Effector CD4-positive, alpha-beta T cell (primary cell): Measurements from ENCODE around the gene SCAP.
"Not testable (repeated sequence)": the region's sequence is repeated elsewhere in the genome, so short reads cannot be mapped to it uniquely, and the experiment has no call there.

ENCODE experiments used
- DNase-seq: peaks from one replicate; pipeline ENCODE4 v3.0.0-alpha.2; 2020
- total RNA-seq: gene quantifications from one replicate; lab custom pipeline; 2026; lab: John Stamatoyannopoulos, UW

Gene SCAP
- total RNA-seq: 93.8 reads per million, percentile 81 among the genes with 10 or more reads in this experiment

DNA sequence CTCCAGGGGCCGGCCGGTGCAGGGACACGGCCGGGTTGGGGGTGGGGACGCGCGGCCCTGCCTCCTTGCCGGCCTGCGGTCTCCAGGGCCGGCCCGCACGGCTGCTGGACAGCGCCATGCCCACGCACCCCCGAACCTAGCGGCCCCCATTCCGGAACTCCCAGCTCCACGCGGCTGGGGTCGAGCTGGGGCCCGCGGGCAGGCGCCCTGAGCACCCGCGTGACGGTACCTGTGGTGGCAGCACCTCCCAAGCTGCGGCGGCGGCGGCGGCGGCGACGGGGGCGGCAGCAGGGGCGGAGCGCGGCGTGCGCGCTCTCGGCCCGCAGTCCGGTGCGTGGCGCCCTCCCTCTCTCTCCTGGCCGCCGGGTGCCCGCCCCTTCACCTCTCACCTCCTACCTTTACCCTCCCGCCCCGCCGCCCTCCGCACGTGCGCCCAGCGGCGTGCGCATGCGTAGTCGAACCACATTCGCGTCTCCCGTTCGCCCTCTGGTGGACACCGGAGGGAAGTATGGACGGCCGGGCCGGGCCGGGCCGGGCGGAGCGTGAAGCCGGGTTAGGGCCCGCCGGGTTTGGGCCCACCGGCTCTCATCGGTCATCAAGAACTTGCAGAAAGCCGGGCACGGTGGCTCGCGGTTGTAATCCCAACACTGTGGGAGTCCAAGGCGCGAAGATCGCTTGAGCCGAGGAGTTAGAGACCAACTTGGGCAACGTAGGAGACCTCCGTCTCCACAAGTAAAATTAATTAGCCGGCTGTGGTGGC, at the start of gene SCAP:
Gene SCAP, minus strand, starts transcription at position 372 of the 760 bp plus-strand sequence. CDS start 32,948 bp downstream, outside the sequence.
- DNase-seq: peak; percentile 95

DNA sequence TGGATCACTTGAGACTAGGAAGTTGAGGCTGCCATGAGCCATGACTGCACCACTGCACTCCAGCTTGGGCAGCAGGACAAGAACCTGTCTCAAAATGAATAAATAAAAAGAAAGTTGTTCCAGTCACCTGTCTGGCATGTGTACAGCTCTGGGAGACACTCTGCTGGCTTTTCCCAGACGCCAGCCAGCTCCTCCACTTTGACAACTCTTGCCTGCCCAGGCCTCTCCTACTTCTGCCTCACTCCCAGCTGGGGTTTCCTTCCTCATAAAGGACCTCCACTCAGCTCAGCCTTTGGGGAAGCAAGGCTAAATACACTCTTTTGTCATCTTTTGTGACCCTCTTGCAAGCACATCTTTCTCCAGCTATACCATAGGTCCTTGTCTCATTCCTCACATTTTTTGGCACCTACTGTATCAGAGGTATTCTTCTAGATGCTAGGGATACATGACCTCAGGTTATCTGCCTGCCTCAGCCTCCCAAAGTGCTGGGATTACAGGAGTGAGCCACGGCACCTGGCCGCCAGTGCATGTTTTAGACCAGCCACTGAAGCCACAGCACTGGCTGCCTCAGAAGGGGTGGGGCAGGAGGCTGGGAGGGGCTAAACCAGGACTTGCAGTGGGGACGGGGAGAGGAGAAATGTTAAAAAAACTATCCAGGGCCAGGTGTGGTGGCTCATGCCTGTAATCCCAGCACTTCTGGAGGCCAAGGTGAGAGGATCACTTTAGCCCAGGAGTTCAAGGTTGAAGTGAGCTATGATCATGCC, 47.8 kb upstream of the SCAP start:
- DNase-seq: no peak

DNA sequence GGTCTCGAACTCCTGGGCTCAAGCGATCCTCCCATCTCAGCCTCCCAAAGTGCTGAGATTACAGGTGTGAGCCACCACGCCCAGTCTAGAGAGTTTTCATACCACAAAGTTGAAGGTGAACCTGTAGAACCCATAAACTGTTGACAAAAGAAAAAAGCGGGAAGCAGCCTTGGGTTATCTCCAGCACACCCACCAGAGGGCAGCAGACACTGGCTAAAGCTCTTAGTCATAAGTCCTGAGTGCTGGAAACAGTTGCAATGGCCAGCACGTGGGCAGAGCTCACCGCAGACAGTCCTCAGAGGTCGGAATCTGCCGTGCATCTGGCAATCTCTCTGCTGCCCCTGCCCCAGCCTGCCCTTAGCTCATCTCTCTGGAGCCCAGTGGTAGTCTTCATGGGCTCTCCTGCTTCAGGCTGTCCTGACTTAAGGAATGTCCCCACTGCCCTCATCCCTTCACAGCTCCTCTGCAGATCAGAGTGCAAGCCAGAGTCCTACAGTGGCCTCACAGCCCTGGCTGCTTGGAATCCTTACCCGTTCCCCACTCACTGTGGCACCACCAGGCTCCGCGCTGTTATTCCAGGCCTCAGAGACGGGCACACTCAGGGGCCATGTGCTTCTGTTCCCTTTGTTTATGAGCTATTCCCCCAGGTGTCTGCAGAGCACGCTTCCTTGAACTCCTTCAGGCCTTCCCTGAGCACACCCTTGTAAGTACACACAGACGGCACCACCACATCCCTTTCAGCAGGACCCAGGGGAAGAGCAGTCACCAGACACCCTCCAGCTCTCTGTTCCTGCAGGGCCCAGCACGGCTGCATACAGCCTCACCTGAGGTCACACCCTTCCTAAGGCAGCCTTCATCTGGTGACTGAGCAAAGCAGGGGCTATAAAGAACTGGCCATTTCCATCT, 46.6 kb upstream of the SCAP start:
- peak; percentile 57 for DNase-seq

DNA sequence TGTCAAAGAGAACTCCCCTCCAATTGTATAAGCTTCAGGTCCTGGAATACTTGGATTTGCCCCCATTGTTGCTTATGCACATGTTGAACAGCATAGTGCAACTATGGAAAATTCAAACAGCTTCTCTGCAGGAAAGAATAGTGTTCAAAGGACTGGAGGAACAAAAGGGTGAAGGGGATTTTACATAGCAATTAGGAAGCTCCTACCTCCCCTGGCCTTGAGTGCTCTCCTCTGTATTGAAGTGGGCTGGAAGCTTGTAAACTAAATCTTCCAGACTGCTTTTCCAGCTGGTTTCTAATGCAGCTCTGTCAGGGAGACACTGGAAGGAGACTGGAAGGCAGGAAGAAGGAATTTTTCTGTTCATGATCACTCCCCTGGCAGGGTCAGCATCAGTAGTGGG, 45.0 kb upstream of the SCAP start:
- no peak for DNase-seq

DNA sequence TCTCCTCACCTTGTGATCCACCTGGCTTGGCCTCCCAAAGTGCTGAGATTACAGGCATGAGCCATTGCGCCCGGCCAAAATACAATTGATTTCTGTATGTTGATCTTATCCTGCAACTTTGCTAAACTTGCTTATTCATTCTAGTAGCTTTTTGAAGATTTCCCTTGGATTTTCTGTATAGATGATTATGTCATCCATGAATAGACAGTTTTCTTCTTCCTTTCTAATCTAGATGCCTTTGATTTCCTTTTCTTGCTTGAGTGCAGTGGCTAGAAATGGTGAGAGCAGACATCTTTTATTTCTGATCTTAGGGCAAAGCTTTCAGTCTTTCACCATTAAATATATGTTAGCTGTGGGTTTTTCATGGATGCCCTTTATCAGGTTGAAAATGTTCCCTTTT, 42.2 kb upstream of the SCAP start:
- DNase-seq: no peak

DNA sequence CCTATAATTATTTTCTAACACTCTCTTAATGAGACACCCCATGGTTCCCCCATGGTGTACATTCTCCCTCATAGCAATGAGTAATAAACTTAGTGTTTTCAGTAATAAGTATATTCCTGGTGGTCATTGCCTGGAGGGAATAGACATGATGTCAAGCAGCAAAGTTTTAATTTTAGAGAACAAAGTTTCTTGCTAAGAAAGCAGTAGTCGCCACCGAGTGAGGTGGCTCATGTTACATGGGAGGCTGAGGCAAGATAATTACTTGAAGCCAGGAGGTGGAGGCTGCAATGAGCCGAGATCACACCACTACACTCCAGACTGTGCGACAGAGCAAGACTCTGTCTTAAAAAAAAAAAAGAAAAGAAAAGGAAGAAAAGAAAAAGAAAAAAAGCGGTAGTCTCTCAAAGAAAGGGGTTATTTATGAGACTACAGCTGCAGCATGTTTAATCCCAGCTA, 40.2 kb upstream of the SCAP start:
- no peak for DNase-seq

DNA sequence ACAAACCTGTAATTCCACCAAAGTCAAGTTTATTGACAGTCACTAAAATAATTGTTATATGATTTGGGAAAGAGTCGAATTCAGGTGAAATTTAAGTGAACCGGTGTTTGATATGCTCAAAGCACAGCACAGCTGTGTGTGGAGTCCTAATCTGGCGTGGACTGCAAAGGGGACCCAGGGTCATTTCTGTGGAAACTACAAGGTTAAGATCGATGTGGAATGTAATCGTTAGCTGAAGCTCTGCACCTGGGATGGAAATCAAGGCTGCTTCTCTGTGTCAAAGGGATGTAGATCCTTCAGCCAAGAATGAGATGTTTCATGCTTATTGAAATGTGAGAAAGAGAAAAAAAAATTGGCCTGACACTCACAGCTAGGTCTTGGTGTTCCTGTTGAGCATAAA, 39.4 kb upstream of the SCAP start:
- no peak for DNase-seq

DNA sequence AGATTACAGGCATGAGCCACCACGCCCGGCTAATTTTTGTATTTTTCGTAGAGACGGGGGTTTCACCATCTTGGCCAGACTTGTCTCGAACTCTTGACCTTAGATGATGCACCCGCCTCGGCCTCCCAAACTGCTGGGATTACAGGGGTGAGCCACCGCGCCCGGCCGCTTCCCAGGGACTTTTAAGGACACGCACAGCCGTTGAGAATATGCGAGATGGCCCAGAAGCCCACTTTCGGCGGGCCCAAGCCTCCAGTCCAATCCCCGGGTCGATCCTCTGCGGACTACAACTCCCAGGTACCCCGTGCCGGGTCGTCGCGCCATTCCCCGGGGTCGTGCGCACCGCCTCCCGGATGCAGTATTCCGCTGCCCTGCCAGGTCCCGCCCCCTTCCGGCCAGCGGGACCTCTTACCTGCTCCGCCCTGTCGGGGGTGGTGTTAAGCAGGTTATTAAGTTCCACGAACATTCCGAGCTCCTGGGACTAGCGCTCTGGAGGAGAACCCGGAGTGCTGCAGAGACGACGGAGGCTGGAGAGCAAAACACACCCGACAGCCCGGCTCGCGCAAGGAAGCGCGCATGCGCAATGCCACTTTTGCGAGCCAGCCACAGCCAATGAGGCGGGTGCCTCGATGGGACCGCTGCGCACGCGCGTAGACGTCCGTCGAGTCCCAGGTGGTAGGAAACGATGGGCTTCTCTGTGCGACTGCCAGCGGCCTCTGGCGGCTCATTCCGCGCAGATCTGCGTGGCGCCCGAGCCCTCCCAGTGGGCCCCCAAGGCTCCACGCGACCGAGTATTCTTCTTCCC, 37.6 kb upstream of the SCAP start, which contains the start of gene ELP6:
Gene ELP6, minus strand, starts transcription at position 588 of the 805 bp plus-strand sequence. Its CDS starts 122 bp downstream, at position 466.
- peak; percentile 97 for DNase-seq

DNA sequence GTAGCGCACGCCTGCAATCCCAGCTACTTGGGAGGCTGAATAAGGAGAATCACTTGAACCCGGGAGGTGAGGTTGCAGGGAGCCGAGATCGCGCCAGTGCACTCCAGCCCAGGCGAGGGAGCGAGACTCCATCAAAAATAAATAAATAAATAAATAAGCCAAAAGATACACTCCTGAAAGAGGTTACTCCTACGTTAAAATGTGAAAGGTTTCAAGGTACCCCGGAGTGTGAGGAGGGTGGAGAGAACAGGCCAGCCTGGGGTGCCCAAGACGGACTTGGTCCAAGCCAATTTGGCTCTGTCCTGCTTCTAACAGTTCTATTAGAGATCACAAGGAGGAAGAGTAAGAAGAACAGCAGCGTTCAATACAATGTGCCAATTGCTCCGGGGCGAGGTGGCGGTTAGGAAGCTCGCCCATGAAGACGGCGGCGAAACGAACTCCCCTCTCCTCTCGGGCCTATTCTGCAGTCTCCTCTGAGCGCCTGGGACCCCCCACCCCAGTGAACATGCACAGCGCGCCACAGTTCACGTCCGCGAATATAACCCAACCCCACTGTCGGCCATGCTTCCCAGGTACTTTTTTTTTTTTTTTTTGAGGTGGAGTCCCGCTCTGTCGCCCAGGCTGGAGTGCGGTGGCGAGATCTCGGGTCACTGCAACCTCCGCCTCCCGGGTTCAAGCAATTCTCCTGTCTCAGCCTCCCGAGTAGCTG, 36.8 kb upstream of the SCAP start:
- peak; percentile 4 for DNase-seq

DNA sequence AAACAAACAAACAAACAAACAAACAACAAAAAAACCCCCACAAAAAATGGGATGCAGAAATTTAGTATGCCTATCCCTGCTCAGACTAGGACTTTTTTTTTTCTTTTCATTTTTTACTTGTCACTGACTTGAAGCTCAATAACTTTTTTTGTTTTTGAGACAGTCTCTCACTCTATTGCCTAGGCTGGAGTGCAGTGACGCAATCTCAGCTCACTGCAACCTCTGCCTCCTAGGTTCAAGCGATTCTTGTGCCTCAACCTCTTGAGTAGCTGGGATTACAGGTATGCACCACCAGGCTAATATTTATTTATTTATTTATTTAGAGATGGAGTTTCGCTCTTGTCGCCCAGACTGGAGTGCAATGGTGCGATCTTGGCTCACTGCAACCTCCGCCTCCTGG, 29.5 kb upstream of the SCAP start:
- DNase-seq: not testable (repeated sequence)

DNA sequence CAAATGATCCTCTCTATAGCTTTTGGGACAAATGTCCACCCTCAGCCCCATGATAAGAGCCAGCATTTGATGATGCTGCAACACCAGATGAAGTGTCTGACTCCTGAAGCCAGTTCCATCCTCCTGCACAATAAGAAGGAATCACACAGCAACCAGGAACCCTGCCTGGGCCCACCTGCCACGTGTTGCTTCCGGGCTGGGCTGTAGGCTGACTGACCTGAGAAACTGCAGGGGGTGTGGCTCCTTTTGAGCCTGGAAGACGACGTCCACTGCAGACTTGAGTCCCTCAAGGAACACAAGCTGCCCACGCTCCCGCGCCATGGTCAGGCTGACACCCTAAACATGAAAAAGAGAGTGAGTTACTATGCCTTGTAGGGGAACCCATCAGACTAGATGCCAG, 28.4 kb upstream of the SCAP start:
- no peak for DNase-seq

DNA sequence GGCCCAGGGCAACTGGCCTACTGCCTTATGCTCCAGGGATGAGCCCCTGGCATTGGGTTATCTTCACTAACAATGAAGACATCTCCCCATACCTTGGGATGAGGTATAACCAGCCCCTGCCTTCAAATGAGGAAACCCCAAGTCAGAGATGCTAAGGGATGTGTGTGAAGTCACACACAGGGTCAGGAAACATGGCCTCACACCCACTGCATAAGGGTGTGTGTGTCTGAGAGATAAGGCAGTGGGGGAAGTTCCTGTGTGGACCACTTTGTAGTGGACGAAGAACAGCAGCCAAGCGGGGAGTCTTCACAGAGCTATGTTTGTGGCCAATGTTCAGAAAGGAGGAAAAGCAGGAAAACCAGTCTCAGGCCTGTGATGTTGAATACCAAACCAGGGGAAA, 27.3 kb upstream of the SCAP start:
- DNase-seq: no peak

DNA sequence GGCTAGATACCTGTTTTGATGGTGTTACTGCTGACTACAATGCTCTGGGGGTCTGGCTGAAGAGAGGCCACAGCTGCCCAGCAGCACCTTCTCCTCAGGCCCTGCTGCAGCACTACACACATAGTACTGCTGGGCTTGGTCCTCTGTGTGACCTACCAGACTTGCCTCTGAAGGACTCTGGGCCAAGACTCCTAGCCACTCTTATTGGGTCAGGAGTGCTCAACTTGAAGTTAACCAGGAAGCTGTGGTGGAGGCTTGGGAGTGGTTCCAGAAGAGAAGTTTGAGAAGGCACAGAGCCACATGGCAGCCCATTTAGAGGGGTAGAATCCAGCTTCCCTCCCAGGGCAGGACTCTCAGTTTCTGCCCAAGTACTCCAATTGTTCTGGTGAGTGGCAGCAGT, 21.2 kb upstream of the SCAP start:
- no peak for DNase-seq

DNA sequence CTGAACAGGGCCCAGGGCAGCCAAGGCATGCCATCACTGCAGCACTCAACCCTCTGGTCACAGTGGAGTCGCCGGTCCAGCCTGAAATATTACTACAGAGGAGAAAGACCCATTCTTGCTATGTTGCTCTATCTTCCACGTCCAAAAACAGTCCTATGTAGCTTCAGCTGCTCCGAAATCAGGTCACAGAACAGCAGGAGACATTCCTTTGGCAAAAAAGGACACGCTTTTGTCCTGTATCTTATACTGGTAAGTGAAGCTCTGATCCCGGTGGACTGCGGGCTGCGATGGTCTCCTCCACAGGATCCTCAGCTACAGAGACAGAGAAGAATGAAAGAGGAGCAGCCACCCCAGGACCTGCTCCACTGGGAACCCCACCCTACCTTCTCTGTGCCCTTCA, 20.1 kb upstream of the SCAP start:
- DNase-seq: no peak

DNA sequence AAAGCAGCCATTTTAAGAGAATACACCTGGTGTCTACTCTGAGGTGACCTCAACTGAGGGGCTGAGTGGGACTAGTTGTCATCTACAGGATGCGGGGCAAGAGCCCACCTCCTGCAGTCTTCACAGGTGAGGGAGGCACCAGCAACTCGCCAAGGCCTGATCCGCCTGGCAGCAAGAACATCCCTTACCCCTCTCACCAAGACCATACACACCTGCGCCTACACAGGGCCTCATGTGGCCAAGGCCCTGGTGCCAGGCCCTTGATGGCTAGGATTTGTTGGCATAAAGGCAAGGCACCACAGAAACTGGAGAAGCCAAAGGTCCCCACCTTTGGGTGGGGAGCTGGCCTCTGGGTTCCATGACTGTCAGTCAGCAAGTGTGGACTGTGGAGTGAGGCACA, 19.4 kb upstream of the SCAP start:
- no peak for DNase-seq

DNA sequence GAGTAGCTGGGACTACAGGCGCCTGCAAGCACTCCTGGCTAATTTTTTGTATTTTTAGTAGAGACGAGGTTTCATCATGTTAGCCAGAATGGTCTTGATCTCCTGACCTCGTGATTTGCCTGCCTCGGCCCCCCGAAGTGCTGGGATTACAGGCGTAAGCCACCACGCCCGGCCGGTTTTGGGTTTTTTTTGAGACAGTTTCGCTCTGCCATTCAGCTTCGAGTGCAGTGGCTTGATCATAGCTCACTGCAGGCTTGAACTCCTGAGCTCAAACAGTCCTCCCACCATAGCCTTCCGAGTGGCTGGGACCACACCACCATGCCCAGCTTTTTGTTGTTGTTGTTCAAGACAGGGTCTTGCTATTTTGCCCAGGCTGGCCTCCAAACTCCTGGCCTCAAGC, 16.0 kb upstream of the SCAP start:
- DNase-seq: no peak

DNA sequence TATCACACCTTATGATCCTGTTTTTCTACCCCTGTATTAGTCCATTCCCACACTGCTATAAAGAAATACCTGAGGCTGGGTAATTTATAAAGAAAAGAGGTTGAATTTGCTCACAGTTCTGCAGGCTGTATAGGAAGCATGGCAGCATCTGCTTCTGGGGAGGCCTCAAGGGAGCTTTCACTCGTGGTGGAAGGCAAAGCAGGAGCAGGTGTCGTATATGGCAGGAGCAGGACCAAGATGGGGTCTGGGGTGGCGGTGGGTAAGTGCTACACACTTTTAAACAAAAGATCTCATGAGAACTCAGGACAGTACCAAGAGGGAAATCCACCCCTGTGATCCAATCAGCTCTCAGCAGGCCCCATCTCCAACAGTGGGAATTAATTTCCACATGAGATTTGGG, 15.4 kb upstream of the SCAP start:
- DNase-seq: no peak

DNA sequence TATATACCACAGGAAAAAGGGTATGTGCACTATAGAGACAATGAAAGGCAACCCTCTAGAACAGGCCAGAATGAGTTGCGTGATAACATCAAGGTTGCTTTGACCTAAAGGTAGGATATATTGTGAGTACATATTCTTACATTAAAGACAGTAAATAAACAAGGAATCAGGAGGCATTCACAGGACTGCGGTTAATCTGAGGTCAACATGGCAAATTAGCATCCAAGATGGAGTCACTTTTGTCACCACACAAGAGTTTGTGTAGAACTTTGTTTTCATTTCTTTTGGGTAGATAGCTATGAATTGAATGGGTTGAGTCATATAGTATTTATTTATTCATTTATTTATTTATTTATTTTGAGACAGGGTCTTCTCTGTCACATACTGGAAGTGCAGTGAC, 11.5 kb upstream of the SCAP start:
- no peak for DNase-seq

DNA sequence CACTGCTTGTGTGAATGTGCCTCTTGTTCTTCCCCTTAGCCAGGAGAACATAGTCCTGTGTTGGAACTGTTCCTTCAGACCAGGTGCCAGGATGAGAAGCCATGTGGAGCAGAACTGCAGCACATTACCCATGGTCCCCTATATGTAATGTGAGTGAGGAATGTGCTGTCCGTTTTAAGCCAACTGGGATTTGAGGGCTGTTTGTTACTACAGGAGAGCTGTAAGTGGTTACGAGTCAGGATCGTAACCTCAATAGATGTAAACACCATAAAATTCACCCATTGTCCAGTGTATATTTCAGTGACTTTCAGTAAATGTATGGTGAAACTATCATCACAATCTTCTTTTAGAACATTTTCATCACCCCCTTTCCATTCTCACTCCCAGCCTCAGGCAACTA, 10.1 kb upstream of the SCAP start:
- DNase-seq: no peak

DNA sequence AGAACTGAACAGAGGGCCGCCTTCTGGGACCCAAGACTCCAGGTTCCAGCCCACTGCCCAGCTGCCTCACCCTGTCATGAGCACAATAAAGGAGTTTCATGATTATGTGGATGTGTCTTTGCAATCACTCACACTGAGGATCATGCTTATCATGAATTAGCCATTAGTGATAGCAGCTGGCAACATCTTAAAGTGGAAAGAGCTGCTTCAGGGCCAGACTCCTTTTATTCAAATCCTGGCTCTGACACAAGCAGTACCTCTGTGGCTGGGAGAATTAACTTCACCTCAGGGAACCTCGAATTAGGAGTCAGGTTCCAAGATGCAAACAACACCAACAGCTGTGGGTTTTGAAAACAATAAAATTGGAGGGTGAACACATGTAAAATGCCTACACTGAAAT, 6.6 kb upstream of the SCAP start:
- no peak for DNase-seq

DNA sequence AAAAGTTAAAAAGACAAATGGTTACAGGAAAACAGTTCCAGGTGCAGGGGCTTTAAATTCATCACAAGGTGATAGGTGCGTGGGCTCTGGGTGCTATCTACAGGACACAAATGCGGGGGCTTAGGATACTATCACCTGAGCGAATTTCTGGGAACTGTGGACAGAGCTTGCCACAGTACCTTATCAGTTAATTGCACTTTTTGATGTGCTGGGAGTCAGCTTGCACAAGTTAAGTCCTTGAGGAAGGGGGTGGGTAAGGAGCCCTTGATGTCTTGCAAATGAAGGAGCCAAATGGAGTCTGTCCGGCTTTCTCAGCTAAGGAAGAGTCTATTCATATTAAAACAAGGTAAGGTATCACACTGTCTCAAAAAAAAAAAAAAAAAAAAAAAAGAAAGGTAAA, 6.0 kb upstream of the SCAP start:
- not testable (repeated sequence) for DNase-seq
